HG02798 (cell line): Measurements from ENCODE around the gene FN1.

Source experiments
- ATAC-seq: cut with Tn5 transposase; IDR thresholded peaks from one replicate; pipeline ENCODE4 v1.9.1; 2021; ENCODE audit warnings: mild to moderate bottlenecking; ENCODE audit not compliant: unreplicated experiment, poor library complexity

Gene FN1

DNA sequence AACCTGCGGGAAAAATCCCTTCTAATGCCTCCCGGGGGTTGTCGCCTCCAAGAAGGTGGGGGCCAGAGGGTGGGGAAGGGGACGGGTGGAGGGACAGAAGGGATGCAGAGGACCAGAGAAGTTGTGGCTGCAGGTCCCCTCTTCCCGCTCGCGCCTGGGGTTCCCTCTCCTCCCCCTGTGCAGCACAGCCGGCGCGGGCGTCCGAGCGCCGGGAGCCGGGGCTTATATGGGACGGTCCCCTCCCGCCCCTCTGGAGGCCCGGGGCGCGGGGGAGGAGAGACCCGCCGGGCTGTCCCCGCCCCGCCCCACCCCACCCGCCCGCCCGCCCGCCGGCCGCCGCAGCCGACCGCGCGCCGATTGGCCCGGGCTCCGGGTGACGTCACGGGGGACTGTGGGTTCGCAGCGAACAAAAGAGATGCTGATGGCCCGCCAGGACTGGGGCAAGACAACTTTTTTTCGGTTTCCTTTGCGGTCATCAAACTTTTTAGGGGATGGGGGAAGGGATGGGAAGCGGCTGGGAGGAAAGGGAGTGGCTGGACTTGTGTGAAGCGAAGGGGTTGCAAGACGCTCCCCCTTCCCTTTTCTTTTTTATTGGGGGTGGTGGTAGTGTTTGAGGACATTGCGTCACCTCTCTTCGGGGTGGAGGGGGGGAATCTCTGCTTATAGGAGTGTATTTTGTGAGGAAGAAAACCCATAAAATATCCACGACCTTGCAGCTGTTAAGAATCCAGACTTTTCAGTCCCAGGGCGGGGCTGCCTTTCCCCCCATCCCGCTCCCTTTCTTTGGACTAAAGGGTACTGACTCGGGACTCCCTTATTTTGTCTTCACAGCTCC is at the start of gene FN1:
FN1 (minus strand) TSS at position 199 of the 835 bp plus-strand sequence. CDS start 266 bp downstream, outside the sequence.
- ATAC-seq, result peak; percentile 77

DNA sequence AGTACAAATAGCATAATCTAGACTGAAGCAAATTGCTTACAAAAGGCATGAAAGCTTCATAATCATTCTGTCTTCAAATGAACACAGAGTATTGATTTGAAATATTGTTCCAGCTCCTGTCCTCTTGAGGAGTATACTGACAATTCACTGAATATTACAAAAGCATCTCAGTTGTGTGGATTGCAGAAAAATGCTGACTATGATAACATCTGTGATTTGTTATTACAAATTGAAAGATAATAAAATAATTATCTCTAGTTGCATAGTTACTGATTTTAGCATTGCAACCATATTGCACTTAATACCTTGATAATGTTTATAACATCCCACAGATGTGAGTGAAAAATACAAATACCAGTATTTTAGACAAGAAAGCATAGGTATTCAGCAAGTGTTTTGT is 49.2 kb upstream of the FN1 start:
- no peak for ATAC-seq

DNA sequence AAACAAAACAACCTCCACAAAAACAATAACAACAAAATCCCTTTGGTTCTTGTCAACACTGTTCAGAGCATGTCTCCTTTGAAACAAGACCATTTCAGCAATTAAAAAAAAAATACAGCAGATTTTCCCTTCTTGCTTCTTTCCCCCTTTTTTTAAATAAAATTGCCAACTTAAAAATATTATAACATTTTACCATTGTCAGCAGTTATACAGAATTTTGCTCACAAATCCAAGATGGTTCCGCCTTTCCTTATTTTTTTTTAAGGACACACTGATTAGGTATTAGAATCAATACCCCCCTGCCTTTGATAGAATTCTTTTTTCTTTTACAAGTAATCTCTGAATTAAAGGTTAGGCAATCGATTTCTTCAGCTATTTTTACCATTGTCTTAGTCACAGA is 48.7 kb upstream of the FN1 start:
- ATAC-seq, result no peak

DNA sequence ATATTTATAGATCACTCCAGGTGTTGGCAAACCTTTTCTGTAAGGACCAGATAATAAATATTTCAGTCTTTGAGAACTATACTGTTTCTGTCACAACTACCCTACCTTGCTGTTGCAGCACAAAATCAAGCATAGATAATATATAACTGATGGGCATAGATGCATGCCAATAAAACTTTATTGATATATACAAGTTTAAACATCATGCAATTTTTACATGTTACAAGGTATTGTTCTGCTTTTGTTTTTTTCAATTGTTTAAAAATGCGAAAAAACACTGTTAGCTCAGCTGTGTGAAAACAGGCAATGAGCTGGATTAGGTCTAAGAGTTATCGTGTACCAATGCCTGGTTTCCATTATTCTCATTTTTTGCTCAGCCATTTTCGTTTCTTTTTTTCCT is 47.6 kb upstream of the FN1 start:
- ATAC-seq, result no peak

DNA sequence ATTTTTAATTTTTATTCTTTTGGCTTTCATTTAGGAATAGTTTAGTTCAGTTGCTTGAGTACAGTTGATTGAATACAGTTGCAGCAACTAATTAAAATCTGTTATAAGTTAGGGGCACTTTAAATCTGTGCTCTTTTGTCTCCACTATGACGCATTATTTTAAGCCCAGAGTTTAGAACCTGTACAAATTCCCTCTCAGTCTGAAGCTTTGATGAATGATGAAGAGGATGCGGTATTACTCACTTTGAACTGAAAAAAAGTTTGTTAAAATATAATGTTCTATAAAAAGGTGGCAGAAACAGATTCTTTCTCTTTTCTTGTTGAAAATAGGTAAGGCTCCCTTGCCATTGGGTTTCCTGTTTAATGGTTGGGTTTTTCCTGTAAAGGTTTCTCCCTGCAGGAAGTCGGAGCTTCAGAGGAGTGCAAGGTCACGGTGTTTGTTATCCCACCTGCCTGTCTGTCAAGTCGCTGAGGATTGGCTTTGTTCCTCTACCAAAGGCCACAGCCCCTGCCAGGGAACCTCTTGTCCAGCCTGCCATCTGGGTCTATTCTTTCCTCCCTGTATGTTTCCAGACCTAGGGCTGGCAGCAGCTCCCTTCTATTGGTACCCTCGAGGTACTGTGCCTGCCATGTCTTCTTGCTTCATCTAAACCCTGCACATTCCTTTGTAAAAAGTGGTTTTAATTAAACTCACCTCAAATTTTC is 43.8 kb upstream of the FN1 start:
- no peak for ATAC-seq

DNA sequence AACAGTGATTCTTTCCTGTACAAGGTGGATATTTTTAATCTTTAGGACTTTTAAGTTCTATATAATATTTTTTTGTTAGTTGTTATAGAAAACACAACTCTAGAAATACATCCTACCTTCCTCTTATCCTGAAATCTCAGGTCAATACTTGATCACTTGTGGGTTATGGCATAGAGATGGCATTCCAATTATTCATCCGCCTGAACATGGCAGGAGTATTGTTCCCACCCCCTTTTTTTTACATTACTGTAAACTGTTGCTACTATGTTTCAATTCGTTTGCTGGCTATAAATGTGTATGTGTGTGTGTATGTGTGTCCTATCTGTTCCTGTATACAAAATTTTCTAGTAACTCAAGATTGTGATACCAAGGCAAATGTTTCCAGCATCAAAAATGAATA is 43.3 kb upstream of the FN1 start:
- ATAC-seq, result no peak

DNA sequence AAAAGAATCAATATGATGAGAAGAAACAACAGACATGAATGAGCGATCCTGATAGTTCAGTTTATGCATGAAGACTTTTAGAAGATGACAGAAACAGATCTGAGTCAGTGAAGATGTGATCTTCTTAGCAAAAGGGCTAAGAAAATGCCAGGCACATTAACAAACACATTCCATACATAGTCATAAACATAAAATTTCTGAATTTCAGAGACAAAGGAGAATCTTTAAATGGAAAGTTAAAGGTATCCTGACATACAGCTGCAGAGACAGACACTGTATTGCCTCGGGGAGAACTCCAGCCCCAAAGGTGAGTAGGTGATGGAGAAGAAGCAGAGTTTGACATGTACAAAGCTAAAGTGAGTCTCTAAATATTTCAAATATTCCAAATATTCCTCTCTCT is 40.6 kb upstream of the FN1 start:
- ATAC-seq, result no peak

DNA sequence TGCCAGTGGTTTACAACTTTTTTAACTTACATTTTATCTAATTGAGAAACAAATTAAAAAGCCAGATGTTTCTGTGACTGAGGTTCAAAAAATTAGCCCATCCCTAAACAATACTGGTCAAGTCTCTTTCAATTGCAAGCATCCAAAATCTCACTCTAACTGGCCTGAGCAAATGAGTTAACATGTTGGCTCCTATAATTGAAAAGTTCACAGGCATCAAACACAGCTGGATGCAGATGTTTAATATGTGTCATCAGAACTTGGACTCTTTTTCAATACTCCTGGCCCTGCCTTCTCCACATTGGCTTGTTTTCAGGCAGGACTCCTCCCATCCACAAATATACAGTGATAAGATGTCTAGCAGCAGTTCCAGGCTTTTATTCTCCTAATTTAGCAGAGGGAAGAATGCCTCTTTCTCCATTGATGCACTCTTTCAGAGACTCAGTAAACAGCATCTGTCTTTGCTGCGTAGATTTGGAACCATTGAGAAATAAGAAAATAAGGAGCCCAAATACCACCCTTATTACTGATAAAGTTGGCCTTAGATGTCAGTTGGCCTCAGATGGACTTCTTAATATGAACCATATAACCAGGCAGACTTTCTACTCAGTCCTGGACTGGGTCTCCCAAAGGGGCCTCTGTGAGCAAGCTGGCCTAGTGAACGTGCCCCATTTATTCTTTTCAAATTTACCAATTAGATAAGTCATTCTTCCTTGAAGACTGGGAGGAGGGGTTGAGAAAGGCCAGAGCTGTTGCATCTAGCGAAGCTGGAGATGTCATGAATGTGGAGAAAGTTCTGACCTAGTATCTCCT is 30.4 kb upstream of the FN1 start:
- ATAC-seq, result no peak

DNA sequence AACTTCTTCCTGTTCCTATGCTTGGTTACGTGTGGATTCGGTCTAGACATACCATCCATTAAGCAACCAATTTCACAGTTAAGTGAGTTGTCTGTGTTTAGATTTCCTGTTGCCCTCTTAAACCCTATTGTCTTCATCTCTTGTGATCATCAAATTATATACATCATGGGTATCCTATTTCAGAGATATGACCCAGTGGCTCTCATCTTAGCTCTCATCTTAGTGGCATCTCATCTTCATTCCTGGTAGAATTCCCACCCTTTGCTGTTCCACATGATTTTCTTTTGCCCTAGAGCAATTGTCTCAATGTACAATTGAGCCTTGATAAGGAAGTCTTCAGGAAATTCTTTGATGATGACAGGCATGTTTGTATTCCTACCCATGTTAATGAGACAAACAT is 29.4 kb upstream of the FN1 start:
- ATAC-seq, result no peak

DNA sequence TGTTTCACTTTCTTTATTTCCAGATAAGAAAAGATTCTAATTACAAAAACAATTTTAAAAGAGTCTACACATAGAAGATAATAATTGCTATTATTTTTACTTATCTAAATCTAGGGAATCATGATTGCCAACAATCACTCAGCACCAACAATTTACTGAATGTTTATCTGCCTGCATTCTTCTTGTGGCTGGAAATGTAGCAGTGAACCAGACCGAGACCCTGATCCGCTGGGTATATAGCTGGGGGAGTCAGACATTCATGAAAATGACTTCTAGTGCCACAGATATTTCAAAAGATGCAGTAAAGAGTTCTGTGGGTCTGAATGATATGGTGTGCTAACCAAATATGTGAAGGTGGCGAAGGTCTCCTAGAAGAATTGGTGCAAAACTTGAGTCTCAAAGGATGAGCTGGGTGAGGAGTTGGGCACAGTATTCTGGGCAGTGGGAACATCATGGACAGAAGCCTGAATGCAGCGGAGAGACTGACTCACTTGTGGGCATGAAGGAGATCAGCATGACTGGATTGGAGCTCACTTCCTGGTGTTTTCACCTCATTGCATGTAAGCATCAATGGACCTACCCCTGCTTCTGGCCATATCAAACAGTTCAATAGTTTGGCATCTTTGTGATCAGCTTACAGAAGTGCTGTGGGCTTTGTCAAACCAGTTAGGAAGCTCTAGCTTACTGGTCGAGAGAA is 26.1 kb upstream of the FN1 start:
- no peak for ATAC-seq

DNA sequence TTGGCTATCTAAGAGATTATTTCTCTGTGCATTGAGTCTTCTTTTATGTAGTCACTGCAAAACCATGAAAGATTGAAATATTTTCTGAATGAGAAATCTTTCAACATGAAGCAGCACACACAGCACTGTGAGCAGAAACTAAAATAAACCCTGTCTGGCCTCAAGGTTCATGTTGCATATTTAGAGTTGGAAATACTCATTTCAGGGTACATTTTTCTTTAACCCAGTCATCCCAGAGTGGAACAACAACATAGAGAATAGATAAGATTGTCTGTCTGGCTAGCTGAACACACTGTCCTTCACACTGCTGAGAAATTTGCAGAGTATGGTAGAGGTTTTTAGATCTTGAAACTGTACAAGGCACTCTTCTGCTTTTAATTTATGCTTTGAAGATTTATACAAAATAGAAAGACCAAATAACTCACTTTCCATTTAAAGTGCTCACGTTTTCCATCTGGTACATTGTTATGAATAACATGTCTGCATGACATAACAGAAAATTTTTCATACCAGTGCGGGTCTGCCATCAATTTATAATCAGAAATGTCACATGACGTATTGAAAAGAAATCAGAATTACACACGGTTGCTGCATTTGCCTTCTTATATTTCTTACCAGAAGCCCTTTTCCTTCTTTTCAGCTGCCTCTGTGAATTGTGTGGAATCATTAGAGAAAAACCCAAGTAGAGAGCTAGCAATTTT is 25.0 kb upstream of the FN1 start:
- ATAC-seq, result no peak

DNA sequence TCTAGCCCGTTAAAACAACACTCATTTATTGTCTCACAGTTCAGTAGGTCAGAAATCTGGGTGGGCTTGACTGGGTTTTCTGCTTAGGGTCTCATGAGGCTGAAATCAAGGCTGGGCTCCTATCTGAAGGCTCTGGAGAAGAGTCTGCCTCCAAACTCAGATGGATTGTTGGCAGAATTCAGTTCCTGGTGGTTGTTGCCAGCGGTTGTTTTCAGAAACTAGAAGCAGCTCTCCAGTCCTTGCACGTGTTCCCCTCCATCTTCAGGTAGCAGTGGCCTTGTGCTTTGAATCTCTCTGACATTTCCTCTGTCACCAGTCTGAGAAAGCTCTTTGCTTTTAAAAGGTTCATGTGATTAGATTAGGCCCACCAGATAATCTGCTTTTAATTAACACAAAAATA is 20.1 kb upstream of the FN1 start:
- ATAC-seq, result no peak

DNA sequence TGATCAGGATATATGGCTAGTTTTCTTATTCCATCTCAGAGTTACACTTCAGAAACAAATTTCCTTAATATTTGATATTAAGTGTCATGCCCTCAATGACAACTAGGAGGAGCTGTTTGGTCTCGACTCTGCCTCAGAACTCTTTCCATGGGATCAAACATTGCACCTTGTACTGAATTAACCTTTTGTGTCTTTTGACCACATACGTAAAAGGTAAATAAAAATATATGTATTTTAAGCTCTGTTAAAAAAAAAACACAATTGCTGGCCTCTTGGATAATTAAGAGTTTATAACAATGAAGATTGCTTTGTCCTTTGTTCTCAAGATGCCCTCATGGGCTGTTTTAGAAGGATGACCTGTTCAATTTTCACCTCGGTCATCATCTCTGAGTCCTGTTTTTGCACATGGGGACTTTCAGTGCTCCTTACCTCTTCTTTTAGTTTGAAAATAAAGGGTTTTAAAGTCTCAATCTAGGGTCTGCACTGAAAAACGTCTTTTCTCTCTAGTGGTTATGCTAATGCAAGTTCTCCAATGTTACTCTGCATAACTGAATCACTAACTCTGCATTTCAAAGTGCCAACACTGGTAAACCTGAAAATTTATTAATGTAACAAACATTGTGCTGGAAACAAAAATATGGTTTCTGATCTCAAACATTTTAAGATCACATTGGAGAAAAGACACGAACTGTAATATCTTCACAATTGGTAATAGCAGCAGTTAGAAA is 18.8 kb upstream of the FN1 start:
- ATAC-seq, result peak; percentile 76

DNA sequence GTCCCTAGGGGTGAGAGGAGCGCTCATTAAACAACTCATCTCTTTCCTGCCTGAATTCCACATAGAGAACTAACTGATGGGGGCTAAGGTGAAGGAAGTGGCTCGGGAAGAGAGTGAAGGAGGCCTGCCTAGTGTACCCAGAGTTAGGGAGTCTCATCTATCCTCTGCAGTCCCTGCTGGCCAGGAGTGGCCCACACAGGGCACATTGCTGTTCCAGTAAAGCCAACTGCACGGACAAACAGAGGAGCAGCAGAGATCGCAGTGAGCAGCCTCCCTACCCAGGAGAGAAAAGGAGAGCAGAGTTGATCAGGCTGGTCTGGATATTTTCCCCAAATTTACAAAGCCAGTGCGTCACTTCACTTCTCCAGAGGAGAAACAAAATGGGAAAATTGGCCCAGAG is 16.9 kb upstream of the FN1 start:
- ATAC-seq, result no peak

DNA sequence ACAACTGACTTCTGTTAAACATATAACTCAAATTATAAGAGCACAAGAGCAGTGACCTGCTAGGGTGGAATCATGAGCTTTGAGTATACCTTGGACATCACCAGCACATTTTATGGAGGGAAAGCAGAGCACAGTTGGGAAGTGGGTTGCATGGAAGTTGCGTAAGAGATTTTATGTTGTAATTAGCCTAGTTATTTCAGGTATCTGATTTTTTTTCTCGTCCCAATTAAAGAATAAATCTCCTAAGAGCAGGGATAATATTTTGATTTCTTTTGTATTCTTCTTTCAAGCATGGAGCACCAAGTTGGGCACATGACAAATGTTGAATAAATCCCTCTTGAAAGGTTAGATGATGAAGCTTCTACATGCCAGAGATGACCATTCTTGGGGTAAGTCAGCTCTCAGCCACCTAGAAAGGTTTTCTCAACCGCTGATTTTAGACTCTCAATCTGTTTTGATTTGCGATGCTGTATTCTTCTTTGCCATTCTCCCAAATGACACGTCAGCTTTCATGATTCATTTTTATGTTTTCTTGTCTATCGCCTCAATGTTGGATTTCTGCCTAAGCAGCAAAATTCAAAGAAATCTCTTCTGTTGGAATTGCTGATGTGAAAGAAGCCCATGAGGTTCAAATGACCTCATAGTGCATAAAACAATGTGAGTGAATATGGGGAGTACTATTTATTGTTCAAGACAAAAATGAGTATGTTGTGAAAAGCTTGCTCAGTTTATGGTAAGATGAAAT is 15.3 kb upstream of the FN1 start:
- ATAC-seq, result no peak

DNA sequence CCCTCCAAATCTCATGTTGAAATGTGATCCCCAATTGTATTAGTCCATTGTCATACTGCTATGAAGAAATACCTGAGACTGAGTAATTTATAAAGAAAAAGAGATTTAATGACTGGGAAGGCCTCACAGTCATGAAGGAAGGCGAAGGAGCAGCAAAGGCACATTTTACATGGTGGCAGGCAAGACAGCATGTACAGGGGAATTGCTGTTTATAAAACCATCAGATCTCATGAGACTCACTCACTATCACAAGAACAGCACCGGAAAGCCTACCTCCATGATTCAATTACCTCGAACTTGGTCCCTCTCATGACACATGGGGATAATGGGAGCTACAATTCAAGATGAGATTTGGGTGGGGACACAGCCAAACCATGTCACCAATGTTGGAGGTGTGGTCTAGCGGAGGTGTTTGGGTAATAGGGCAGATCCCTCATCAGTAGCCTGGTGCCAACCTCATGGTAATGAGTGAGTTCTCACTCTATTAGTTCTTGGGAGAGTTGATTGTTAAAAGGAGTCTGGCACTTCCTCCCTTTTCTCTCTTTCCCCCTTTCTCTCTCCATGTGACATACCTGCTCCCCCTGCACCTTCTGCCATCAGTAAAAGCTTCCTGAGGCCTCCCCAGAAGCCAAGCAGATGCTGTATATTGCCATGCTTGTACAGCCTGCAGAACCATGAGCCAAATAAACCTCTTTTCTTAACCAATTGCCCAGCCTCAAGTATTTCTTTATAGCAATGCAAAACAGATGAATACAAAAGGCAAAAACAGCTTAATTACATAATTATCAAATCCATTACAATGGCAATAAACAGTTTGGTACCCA is 14.5 kb upstream of the FN1 start:
- no peak for ATAC-seq

DNA sequence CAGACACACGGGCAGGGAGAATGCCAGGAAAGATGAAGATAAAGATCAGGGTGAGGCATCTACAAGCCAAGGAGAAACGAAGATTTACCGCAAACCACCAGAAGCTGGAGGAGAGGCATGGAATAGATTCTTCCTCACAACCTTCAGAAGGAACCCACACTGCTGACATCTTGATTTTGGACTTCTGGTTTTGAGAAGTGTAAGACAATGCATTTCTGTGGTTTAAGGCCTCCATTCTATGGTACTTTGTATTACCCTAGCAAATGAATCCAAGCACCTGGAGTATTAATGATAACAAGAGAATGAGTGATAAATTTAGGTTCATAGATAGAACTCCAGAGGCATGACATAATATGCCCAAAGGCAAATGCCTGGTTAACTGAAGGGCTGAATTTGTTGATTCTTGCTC is 11.8 kb upstream of the FN1 start:
- no peak for ATAC-seq

DNA sequence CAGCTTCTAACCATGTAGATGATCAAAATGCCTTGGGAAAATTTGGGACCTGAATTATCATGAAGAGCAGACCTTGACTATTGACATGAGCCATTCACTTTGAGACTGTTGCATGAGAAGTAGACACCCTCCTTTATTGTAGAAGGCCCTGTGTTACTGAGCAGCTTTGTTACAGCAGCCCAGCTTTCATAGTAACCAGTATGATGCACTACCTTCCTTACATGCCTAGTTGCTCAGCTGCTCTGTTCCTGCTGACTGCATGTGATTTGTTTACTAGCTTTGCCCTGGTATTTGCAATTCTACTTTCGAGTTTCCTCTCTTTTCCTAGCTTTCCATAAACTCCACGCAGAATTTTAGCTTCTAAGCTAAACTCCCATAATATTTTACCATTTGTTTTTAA is 11.2 kb upstream of the FN1 start:
- ATAC-seq, result no peak
